Measurements from ENCODE around the gene ERO1B. TPM values are rescaled to one million over a fixed set of nuclear protein-coding genes. Genes with fewer than 3 reads are reported as not detected.
"Not testable (repeated sequence)": the region's sequence is repeated elsewhere in the genome, so short reads cannot be mapped to it uniquely, and the experiment has no call there.

Gene ERO1B
- total RNA-seq, 1 donor from 2014 or later: 27.3 TPM

DNA sequence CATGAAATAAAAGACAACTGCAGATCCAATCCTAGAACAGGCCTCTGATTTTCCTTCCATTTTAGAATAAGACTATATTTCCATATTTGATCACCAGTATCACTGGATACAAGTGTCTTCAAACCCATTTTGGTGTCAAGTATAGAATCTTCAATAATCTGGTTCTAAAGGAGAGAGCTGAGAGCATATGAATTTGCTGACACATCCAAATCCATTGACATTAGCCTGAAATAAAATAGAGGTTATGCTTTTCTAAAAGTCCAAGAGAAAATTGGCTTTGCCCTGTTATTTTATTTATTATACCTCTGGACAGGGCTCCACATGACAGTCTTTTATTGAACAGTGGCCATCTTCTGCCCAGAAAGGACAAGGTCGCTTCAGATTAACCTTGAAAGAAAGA lies 28.6 kb downstream of the ERO1B start:
- DNase-seq: no peak

GRCh38 chr1:236251587-236251986 lies 30.2 kb downstream of the ERO1B start:
- DNase-seq: no peak

GRCh38 chr1:236247286-236247685 lies 34.5 kb downstream of the ERO1B start:
- DNase-seq: no peak

DNA sequence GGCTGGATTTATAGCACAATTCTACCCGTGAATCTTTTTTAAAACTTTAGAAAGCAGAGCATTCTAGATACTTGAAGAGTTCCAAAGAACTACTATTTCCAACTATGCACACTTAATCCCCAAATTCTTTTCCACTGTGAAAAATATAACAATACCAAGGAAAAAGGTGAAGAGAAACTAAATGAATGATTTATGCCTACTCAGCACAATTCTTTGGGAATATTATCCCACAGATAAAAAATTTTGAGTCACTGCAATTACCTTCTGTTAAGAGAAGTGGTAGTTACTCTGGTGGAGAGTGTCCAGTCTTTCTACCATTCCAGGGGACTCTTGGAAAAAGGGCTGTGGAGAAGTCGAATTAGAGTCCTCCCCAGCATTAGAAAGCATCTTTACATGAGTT lies 39.2 kb downstream of the ERO1B start:
- no peak for DNase-seq

GRCh38 chr1:236240675-236241074 lies 41.1 kb downstream of the ERO1B start:
- no peak for DNase-seq

DNA sequence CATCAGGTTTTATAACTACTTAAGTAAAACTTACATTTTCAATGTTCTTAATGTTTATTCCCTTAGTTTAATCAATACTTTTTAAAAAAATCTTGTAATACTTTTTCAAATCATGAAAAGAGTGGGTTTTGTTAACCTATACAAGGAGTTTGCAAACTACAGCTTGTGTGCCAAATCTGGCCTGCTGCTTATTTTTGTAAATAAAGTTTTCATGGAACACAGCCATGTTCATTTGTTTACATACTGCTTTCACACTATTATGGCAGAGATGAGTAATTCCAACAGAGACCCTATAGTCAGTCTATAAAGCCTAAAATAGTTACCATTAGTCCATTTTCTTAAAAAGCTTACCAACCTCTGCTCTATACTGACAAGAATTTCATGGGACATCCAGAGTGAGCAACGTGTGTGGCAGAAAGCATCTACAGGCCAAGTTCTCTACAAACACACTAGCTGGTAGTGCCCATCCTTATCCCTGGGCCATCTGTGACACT lies 42.6 kb downstream of the ERO1B start:
- DNase-seq: no peak

GRCh38 chr1:236235116-236235515 lies 46.6 kb downstream of the ERO1B start:
- no peak for DNase-seq

DNA sequence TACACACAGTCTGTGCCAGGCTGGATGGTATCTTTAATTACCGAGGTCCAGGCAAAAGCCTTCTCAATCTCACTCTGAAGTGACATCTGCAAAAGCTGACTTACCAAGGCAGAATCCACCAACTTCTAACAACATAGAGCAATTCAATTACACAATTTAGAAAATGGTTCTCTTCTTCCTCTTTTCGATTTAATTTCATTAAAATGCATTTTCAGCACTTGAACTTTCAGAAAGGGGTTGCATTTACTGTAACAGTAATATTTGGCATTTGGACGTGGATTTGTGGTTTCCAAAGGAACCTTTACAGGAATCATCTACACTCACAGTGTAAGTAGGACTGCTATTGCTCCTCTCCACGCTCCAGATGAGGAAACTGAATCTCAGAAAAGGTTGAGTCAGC lies 53.3 kb downstream of the ERO1B start:
- no peak for DNase-seq

GRCh38 chr1:236222632-236223031 lies 59.1 kb downstream of the ERO1B start:
- DNase-seq: no peak

- no peak for DNase-seq
Observed at GRCh38 chr1:236220473-236220872, 61.3 kb downstream of the ERO1B start.

GRCh38 chr1:236214761-236215160 lies 67.0 kb downstream of the ERO1B start:
- DNase-seq: no peak

- no peak for DNase-seq
Observed at GRCh38 chr1:236213534-236213933, 68.2 kb downstream of the ERO1B start.

DNA sequence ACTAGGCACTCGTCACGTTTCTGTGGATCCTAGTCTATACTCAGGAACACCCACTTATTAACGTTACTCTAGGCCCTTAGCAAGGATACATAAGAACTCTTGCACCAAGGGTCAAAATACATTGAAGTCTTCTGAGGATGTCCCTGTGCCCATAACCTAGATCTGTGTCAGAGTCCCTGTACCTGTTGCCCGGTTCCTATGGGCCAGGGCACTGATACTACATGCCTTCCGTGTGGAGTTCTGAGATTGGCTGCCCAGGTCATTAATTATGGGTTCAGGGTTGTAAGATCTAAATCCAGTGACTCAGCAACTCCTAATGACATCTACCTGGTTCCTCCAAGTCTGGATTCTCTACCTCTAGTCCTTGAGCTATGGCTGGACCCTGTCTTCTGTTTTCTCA lies 69.9 kb downstream of the ERO1B start:
- no peak for DNase-seq

- no peak for DNase-seq
Observed at GRCh38 chr1:236209713-236210112, 72.0 kb downstream of the ERO1B start.

DNA sequence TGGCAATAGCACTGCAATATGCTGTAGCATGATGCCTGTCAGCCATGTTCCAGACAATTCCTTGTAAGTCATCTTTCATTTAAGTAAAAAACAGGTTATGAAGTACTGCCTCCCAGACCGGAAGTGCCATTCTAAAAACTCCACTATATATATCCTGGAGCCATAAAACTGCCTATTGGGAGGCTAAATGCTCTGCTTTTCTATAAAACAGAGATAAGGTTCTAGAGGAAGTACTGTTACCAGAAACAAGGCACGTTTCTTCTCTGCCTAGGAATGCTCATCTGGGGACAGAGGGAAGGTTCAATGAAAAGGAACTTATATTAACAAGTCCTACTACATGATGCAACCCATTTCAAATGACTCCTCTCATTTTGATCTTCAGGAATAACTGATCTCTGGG lies 72.6 kb downstream of the ERO1B start:
- no peak for DNase-seq

DNA sequence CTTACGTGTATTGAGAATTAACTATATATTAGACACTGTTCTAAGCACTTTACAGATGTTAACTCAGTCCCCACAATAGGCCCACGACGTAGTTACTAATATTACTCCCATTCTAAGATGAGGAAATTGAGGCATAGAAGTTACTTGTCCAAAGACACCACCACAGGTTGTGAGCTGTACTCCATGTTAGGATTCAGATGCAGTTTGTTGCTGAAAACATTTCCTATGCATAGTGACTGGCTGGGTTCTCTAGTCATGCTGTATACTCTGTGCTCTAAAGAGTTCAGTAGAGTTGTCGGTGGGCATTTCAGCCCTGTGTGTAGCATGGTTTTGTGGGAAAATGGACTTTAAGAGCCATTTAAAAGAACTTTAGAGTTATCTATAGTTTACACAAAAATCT lies 74.2 kb downstream of the ERO1B start:
- no peak for DNase-seq

DNA sequence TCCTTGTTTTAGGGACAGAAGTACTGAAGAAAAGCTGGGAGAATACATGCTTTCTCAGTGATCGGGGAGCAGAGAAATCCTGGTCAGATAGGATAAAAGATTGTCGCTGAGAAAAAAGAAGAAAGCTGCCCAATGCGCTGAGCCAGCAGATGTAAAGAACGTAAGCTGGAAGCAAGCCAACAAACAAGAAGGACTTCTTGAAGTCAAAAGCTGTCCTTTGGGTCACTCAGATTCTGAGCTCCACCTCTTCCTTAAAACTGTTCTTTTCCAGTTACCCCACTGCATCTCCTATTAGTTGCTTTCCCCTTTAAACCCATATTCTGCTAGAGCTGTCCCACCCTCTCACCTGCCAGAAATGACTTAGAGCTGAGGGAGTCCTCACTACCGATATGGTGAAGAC lies 74.6 kb downstream of the ERO1B start:
- no peak for DNase-seq

- DNase-seq: no peak
Observed at GRCh38 chr1:236206548-236206947, 75.2 kb downstream of the ERO1B start.

- no peak for DNase-seq
Observed at GRCh38 chr1:236204656-236205055, 77.1 kb downstream of the ERO1B start.

DNA sequence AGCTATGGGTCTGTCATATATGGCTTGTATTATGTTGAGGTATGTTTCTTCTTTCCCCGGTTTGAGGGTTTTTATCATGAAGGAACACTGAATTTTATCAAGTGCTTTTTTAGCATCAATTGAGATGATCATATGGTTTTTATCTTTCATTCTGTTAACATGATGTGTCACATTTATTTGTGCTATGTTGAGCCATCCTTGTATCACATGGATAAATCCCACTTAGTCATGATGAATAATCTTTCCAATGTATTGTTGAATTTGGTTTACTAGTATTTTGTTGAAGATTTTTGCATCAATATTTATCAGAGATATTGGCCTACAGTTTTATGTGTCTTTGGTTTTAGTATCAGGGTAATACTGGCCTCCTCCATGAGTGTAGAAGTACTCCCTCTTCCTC lies 77.7 kb downstream of the ERO1B start:
- DNase-seq: no peak

DNA sequence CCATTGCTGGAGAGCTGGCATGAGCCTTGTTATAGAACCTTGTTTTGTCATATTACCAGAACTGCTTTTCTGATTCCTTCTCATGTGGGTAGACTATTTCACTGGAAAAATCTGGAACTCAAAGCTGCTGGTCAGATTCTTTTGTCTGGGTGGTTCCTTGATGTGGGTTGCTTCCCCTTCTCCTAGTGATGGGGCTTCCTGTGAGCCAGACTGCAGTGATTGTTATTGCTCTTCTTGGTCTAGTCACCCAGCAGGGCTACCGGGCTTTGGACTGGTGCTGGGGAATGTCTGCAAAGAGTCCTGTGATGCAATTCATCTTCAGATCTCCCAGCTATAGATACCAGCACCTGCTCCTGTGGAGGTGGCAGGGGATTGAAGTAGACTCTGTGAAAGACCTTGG lies 80.0 kb downstream of the ERO1B start:
- no peak for DNase-seq

GRCh38 chr1:236200925-236201324 lies 80.8 kb downstream of the ERO1B start:
- no peak for DNase-seq

GRCh38 chr1:236193184-236193583 lies 88.6 kb downstream of the ERO1B start:
- DNase-seq: no peak

- not testable (repeated sequence) for DNase-seq
Observed at GRCh38 chr1:236188084-236188483, 93.7 kb downstream of the ERO1B start.

DNA sequence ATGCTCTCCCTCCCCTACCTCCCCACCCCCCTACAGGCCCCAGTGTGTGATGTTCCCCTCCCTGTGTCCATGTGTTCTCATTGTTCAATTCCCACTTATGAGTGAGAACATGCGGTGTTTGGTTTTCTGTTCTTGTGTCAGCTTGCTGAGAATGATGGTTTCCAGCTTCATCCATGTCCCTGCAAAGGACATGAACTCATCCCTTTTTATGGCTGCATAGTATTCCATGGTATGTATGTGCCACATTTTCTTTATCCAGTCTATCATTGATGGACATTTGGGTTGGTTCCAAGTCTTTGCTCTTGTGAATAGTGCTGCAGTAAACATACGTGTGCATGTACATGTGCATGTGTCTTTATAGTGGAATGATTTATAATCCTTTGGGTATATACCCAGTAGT lies 95.3 kb downstream of the ERO1B start:
- not testable (repeated sequence) for DNase-seq

Measured in occipital lobe (tissue), 2 donors.